MCF 10A (cell line): Measurements from ENCODE around the gene CLEC4D. TPM values are rescaled to one million over a fixed set of nuclear protein-coding genes. Genes with fewer than 3 reads are reported as not detected.
A peak's percentile ranks its signal among the peaks of the same experiment; 100 is the strongest.

Experiments
- BruUV-seq: library from RNA; stranded (reverse); fragments of 400-500 nt; replicated peaks from 2 replicates; lab custom pipeline; 2021; lab: Mats Ljungman, UMichigan
- CTCF ChIA-PET: fragments of 300-600 bp; sonication (Branson Sonifier 250); formaldehyde crosslinking; extraction: SDS; loops from one replicate; lab custom pipeline; 2021; ENCODE audit warnings: antibody characterized with exemption, inconsistent platforms; lab: Yijun Ruan, JAX
- POLR2A ChIA-PET: fragments of 300-600, 350-650 bp; sonication (Branson Sonifier 250); formaldehyde crosslinking; extraction: SDS; loops from one replicate; lab custom pipeline; 2020; ENCODE audit warnings: antibody characterized with exemption, inconsistent platforms; lab: Yijun Ruan, JAX
- DNase-seq: peaks from one replicate; pipeline ENCODE4 v3.0.0-alpha.2; 2018; ENCODE audit not compliant: unreplicated experiment
- H3K27ac Mint-ChIP-seq: one replicate; pipeline ENCODE4 v1.8.0; 2022; ENCODE audit warnings: mild to moderate bottlenecking, low read depth, mixed read lengths; ENCODE audit not compliant: unreplicated experiment
- H3K27me3 Mint-ChIP-seq: one replicate; pipeline ENCODE4 v1.8.0; 2022; ENCODE audit warnings: mixed read lengths; ENCODE audit not compliant: insufficient read depth, unreplicated experiment
- H3K36me3 Mint-ChIP-seq: one replicate; pipeline ENCODE4 v1.8.0; 2022; ENCODE audit warnings: mild to moderate bottlenecking, moderate library complexity, mixed read lengths; ENCODE audit not compliant: insufficient read depth, unreplicated experiment
- H3K4me1 Mint-ChIP-seq: one replicate; pipeline ENCODE4 v1.8.0; 2022; ENCODE audit warnings: mixed read lengths; ENCODE audit not compliant: insufficient read depth, unreplicated experiment
- H3K4me3 Mint-ChIP-seq: one replicate; pipeline ENCODE4 v1.8.0; 2022; ENCODE audit warnings: mild to moderate bottlenecking, moderate library complexity, mixed read lengths; ENCODE audit not compliant: unreplicated experiment
- H3K9me3 Mint-ChIP-seq: one replicate; pipeline ENCODE4 v1.8.0; 2022; ENCODE audit warnings: mixed read lengths; ENCODE audit not compliant: unreplicated experiment
- intact Hi-C: fragments of 100-400 bp; cut with micrococcal nuclease; formaldehyde crosslinking; loops from 2 replicates; pipeline ENCODE4 v1.14.1; 2022
- total RNA-seq: library from RNA; stranded (reverse); gene quantifications from 2 replicates; pipeline ENCODE4 v1.2.3, GENCODE V29; 2022
- TF ChIP-seq, protein P1 (sequence below): fragments of 200-600 bp; IDR thresholded peaks from one replicate; pipeline ENCODE4 v1.8.0; 2022; ENCODE audit warnings: antibody characterized with exemption, mild to moderate bottlenecking; ENCODE audit not compliant: unreplicated experiment

Gene CLEC4D
- total RNA-seq, 1 experiment from 2014 or later = not detected

DNA sequence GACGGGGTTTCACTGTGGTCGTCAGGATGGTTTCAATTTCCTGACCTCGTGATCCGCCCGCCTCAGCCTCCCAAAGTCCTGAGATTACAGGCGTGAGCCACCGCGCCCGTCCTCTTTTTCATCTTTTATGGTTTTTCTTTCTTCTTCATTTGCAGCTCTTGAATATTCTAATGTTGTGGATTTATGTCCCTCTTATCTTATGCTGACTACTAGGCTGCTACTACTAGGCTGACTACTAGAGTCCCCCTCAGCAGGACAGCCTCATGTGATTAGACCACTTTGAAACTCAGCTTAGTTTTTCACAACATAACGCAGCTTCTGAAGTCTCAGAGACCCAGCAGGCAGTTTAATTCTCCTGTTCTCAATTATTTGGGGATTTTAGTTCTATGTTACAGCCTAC lies 28.3 kb downstream of the CLEC4D start:
- H3K4me3 Mint-ChIP-seq = no peak overlapping the region
- H3K9me3 Mint-ChIP-seq = no peaks in the 10 kb centered on the region
- CTCF ChIA-PET = interaction anchor here (0.5 to 5.6 kb wide), 3 partner anchors 68 to 238 kb away, joined by 3 to 135 read pairs (median 3); partner anchors contain the start of gene AICDA
- peaks cover 53% of the 10 kb centered on the region for H3K27me3 Mint-ChIP-seq
- no peak overlapping the region for H3K27ac Mint-ChIP-seq
- BruUV-seq = no TSS peak
- TF ChIP-seq, protein P1, sequence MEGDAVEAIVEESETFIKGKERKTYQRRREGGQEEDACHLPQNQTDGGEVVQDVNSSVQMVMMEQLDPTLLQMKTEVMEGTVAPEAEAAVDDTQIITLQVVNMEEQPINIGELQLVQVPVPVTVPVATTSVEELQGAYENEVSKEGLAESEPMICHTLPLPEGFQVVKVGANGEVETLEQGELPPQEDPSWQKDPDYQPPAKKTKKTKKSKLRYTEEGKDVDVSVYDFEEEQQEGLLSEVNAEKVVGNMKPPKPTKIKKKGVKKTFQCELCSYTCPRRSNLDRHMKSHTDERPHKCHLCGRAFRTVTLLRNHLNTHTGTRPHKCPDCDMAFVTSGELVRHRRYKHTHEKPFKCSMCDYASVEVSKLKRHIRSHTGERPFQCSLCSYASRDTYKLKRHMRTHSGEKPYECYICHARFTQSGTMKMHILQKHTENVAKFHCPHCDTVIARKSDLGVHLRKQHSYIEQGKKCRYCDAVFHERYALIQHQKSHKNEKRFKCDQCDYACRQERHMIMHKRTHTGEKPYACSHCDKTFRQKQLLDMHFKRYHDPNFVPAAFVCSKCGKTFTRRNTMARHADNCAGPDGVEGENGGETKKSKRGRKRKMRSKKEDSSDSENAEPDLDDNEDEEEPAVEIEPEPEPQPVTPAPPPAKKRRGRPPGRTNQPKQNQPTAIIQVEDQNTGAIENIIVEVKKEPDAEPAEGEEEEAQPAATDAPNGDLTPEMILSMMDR = no peak
- H3K36me3 Mint-ChIP-seq = no peaks in the 10 kb centered on the region
- DNase-seq = no peak
- intact Hi-C loops = loop anchor here (5.0 kb wide), 2 partner anchors 351 to 496 kb away; no protein-coding TSS in a partner anchor
- POLR2A ChIA-PET = no interaction called here
- H3K4me1 Mint-ChIP-seq = no peaks in the 10 kb centered on the region

DNA sequence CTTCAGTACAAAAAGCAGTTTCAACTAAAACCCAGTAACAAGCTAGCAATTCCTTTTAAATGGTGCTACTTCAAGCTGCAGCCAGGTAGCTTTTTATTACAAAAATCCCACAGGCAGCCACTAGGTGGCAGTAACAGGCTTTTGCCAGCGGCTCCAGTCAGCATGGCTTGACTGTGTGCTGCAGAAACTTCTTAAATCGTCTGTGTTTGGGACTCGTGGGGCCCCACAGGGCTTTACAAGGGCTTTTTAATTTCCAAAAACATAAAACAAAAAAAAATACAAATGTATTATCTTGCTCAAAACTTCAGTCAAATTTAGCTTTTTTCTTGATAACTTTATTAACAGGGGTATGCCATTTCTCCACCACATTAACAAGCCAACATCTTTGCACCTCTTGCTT lies 31.0 kb downstream of the CLEC4D start:
- ChIA-PET CTCF (interaction anchor here (0.5 to 5.6 kb wide), 75 partner anchors 9 to 1993 kb away, joined by 3 to 135 read pairs (median 4); partner anchors contain the start of gene AICDA), POLR2A (interaction anchor here (0.7 to 1.3 kb wide), 4 partner anchors 231 to 593 kb away, joined by 3 to 4 read pairs (median 3); no protein-coding TSS in a partner anchor)
- TF ChIP-seq, protein P1 = peak; percentile 84
- Mint-ChIP-seq H3K9me3 (no peaks in the 10 kb centered on the region), H3K36me3 (no peaks in the 10 kb centered on the region), H3K27ac (no peak overlapping the region), H3K4me3 (no peak overlapping the region), H3K4me1 (no peaks in the 10 kb centered on the region), H3K27me3 (peaks cover 58% of the 10 kb centered on the region)
- no TSS peak for BruUV-seq
- DNase-seq = peak; percentile 56
- intact Hi-C loops = loop anchor here (1.0 to 5.0 kb wide), 3 partner anchors 65 to 493 kb away; no protein-coding TSS in a partner anchor

DNA sequence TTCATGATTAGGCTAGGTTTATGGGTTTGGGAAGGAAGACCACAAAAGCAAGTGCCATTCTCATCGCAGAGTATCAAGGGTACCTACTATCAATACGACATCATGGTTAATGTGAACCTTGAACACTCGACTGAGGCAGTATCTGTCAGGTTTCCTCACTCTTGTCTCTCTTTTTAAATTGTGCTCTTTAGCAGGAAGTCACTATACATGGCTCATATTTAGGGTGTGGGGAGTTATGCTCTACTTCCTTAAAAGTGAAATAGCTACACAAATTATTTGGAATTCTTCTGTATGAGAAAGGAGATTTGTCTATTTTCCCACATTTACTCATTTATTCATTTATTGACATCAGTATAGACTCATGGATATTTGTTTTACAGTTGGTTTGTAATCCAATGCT lies 33.3 kb downstream of the CLEC4D start:
- intact Hi-C loops = no loop called here
- no TSS peak for BruUV-seq
- H3K9me3 Mint-ChIP-seq = no peaks in the 10 kb centered on the region
- H3K27ac Mint-ChIP-seq = no peak overlapping the region
- no peak overlapping the region for H3K4me3 Mint-ChIP-seq
- ChIA-PET CTCF (interaction anchor here (0.7 to 2.0 kb wide), 5 partner anchors 10 to 500 kb away, joined by 3 to 18 read pairs (median 3); no protein-coding TSS in a partner anchor), POLR2A (no interaction called here)
- TF ChIP-seq, protein P1 = no peak
- peaks cover 35% of the 10 kb centered on the region for H3K27me3 Mint-ChIP-seq
- no peaks in the 10 kb centered on the region for H3K36me3 Mint-ChIP-seq
- no peaks in the 10 kb centered on the region for H3K4me1 Mint-ChIP-seq
- DNase-seq = no peak

DNA sequence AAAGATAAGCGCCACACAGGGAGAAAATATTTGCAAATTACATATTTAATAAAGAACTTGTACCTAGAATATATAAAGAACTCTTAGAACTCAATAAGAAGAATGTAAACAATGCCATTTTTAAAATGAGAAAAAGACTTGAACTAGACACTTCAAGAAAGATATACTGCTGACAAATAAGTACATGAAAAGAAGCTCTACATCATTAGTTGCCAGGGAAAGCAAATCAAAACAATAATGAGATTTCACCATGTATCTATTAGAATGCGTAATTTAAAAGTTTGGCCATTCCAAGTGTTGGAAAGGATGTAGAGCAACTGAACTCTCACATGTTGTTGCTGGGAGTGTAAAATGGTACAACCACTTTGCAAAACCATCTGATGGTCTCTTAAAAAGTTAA lies 34.3 kb downstream of the CLEC4D start:
- H3K27me3 Mint-ChIP-seq = peaks cover 30% of the 10 kb centered on the region
- BruUV-seq = no TSS peak
- no peak overlapping the region for H3K4me3 Mint-ChIP-seq
- H3K36me3 Mint-ChIP-seq = no peaks in the 10 kb centered on the region
- H3K4me1 Mint-ChIP-seq = no peaks in the 10 kb centered on the region
- POLR2A ChIA-PET = no interaction called here
- H3K9me3 Mint-ChIP-seq = no peaks in the 10 kb centered on the region
- H3K27ac Mint-ChIP-seq = no peak overlapping the region
- CTCF ChIA-PET = interaction anchor here (1.2 to 2.0 kb wide), 2 partner anchors 9 to 63 kb away, joined by 3 to 18 read pairs; no protein-coding TSS in a partner anchor
- TF ChIP-seq, protein P1 = no peak
- intact Hi-C loops = no loop called here
- no peak for DNase-seq
